Measurements from ENCODE around the gene PHLDB2. TPM values are rescaled to one million over a fixed set of nuclear protein-coding genes. Genes with fewer than 3 reads are reported as not detected.

Gene PHLDB2
- polyA plus RNA-seq, 2 of the 4 experiments (the other 2 are of a cell fraction) = 39.5 to 50.6 TPM

GRCh38 chr3:111976254-111976653, 117.2 kb downstream of the PHLDB2 start (continued):
- TF ChIP-seq JUN (IDR thresholded peaks at IDR 0.05) = no peak
- no peak for TF ChIP-seq EHMT2 (IDR thresholded peaks at IDR 0.05; ENCODE audit: low read depth)
- TF ChIP-seq TP53 (CRISPR knock-in tag; IDR thresholded peaks at IDR 0.05) = no peak
- no peak for TF ChIP-seq E2F6 (IDR thresholded peaks at IDR 0.05; ENCODE audit: borderline replicate concordance, low read depth)
- no peak for TF ChIP-seq NFE2L2 (conservative IDR thresholded peaks at IDR 0.05; ENCODE audit: low read length)
- no peak for TF ChIP-seq CEBPB (IDR thresholded peaks at IDR 0.05)

GRCh38 chr3:111978583-111979433, 119.7 kb downstream of the PHLDB2 start, which contains the start of gene ABHD10:
ABHD10 (plus strand) TSS chr3:111979026; CDS start chr3:111979062, 36 bp downstream.
- Histone ChIP-seq H3K4me2 (peak within 1 kb of the TSS; percentile 79), H3K4me1 (peaks cover 32% of the 10 kb centered on the region), H3K4me3 (peak within 1 kb of the TSS; percentile 62), H3K9me3 (no peaks in the 10 kb centered on the region), H3K27ac (peak within 1 kb of the TSS; percentile 84 to 94)
- DNase-seq (ENCODE audit: low read depth in 1 of 2, low spot score in 1 of 2) (peak; percentile 87 to 99), ATAC-seq (peak; percentile 96 to 98), FAIRE-seq (peak; percentile 100)
- POLR2A ChIA-PET = interaction anchor here (0.6 to 1.9 kb wide), 19 partner anchors 9 to 583 kb away, joined by 3 to 18 read pairs (median 4); partner anchors contain the start of genes ATG3, PHLDB2 and SLC35A5
- CTCF ChIA-PET = interaction anchor here (0.7 to 6.8 kb wide), 15 partner anchors 10 to 266 kb away, joined by 3 to 45 read pairs (median 4); no protein-coding TSS in a partner anchor
- TF ChIP-seq RARB (CRISPR knock-in tag; IDR thresholded peaks at IDR 0.05) = no peak
- peak; percentile 72 for TF ChIP-seq PHF8 (IDR thresholded peaks at IDR 0.05; ENCODE audit: borderline replicate concordance, low read depth)
- TF ChIP-seq NPAS2 (CRISPR knock-in tag; IDR thresholded peaks at IDR 0.05; ENCODE audit: borderline replicate concordance) = no peak
- peak; percentile 47 for TF ChIP-seq PBX3 (IDR thresholded peaks at IDR 0.05)
- TF ChIP-seq POLR2A (IDR thresholded peaks at IDR 0.05; ENCODE audit: low read length) = peak; percentile 97
- peak; percentile 79 for TF ChIP-seq MAX (IDR thresholded peaks at IDR 0.05)
- TF ChIP-seq, protein P1, sequence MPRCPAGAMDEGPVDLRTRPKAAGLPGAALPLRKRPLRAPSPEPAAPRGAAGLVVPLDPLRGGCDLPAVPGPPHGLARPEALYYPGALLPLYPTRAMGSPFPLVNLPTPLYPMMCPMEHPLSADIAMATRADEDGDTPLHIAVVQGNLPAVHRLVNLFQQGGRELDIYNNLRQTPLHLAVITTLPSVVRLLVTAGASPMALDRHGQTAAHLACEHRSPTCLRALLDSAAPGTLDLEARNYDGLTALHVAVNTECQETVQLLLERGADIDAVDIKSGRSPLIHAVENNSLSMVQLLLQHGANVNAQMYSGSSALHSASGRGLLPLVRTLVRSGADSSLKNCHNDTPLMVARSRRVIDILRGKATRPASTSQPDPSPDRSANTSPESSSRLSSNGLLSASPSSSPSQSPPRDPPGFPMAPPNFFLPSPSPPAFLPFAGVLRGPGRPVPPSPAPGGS (IDR thresholded peaks at IDR 0.05) = peak; percentile 64; the same call in 1 of the 3 replicates
- peak in 1 of 2 experiments; percentile 83; a peak in 4 of 5 replicates for TF ChIP-seq JUN (IDR thresholded peaks at IDR 0.05)
- TF ChIP-seq HOXB13 (CRISPR knock-in tag; IDR thresholded peaks at IDR 0.05; ENCODE audit: low read depth) = no peak
- TF ChIP-seq USF2 (IDR thresholded peaks at IDR 0.05) = 0 out of 2 replicates have a peak, but pooled peaks have one; percentile 7
- TF ChIP-seq GATA3 (IDR thresholded peaks at IDR 0.05; ENCODE audit: borderline replicate concordance) = 0 out of 2 replicates have a peak, but pooled peaks have one; percentile 7
- TF ChIP-seq CEBPB (IDR thresholded peaks at IDR 0.05) = peak in 1 of 2 experiments; percentile 6; a peak in 1 of 4 replicates
- TF ChIP-seq KDM5A (IDR thresholded peaks at IDR 0.05) = peak; percentile 52; the same call in 1 of the 2 replicates
- TF ChIP-seq CTCF (IDR thresholded peaks at IDR 0.05) = no peak
- WGBS (ENCODE audit: missing lambda C conversion rate) = under 1% methylated on average over 30 of the region's 61 CpGs
